Lung (tissue), 12 donors: ENCODE results near the gene C15orf62. TPM values are rescaled to one million over a fixed set of nuclear protein-coding genes. Genes with fewer than 3 reads are reported as not detected.

Experiments
- ATAC-seq: fragments of 200-7000 bp; cut with Tn5 transposase; one replicate; pipeline ENCODE4 v1.9.1; 2020; ENCODE audit warnings: moderate number of reproducible peaks; ENCODE audit not compliant: insufficient read depth, low FRiP score
- DNase-seq, 3 donors: peaks; one replicate each; pipeline ENCODE4 v3.0.0-alpha.2; 2013 to 2017
- H3K27ac ChIP-seq, 2 donors: one replicate each; pipeline ENCODE4 v1.5.1; 2013; ENCODE audit warnings: mild to moderate bottlenecking in 2 of 2, moderate library complexity in 2 of 2, control low read depth in 1 of 2, inconsistent platforms in 1 of 2, low read depth in 1 of 2, low read length in 1 of 2
- H3K27me3 ChIP-seq, 3 donors: one replicate each; pipeline ENCODE4 v1.5.1; 2013; ENCODE audit warnings: low read length in 2 of 3; ENCODE audit not compliant: control insufficient read depth in 3 of 3, insufficient read depth in 3 of 3
- H3K36me3 ChIP-seq, 4 donors: one replicate each; pipeline ENCODE4 v1.5.1; 2013; ENCODE audit warnings: low read length in 4 of 4, mild to moderate bottlenecking in 1 of 4, moderate library complexity in 1 of 4; ENCODE audit not compliant: control insufficient read depth in 4 of 4, insufficient read depth in 4 of 4
- H3K4me1 ChIP-seq, 5 donors: one replicate each; pipeline ENCODE4 v1.5.1; 2013; ENCODE audit warnings: low read length in 5 of 5, mild to moderate bottlenecking in 2 of 5, moderate library complexity in 1 of 5; ENCODE audit not compliant: control insufficient read depth in 5 of 5, insufficient read depth in 5 of 5
- H3K4me3 ChIP-seq: one replicate; pipeline ENCODE4 v1.5.1; 2013; ENCODE audit warnings: mild to moderate bottlenecking, control low read depth, moderate library complexity
- H3K9ac ChIP-seq, 2 donors: one replicate each; pipeline ENCODE4 v1.5.1; 2013; ENCODE audit warnings: low read length in 2 of 2, control low read depth in 1 of 2; ENCODE audit not compliant: insufficient read depth in 1 of 2
- H3K9me3 ChIP-seq, 4 donors: one replicate each; pipeline ENCODE4 v1.5.1; 2013; ENCODE audit warnings: low read length in 3 of 4, mild to moderate bottlenecking in 1 of 4, moderate library complexity in 1 of 4; ENCODE audit not compliant: control insufficient read depth in 4 of 4, insufficient read depth in 3 of 4
- WGBS, 2 donors: extraction: QIAGEN DNeasy Blood & Tissue Kit; methylation state at CpG; one replicate each; pipeline ENCODE4 v1.1.7; 2013; 5-methylcytosine and 5-hydroxymethylcytosine counted together
- polyA plus RNA-seq, 2 donors: library from polyadenylated mRNA; stranded (reverse); fragments of 200-250 nt; gene quantifications; one replicate each; pipeline ENCODE4 v1.2.1, GENCODE V29; 2013
- total RNA-seq, 2 donors: library from RNA; depleted of rRNA in 1 of 2; stranded (reverse); fragments of >200 nt in 1 of 2; gene quantifications; one replicate each; pipeline ENCODE4 v1.2.1, GENCODE V29; 2014 to 2021
- TF ChIP-seq, protein P1 (sequence below): IDR thresholded peaks from 2 replicates; pipeline ENCODE4 v1.5.1; 2012; ENCODE audit warnings: mild to moderate bottlenecking; ENCODE audit errors: control extremely low read depth, extremely low read depth
- donor health status: control.
- donor health status: control.
- donor health status: Bipolar disorder and iron deficiency.
- donor health status: healthy.
- donor health status: DM: yes; HTN: yes; CAD: no.

The C15orf62 gene
- total and polyA plus RNA-seq, 4 donors, result 0.34 to 1.5 (median 0.73) TPM

DNA sequence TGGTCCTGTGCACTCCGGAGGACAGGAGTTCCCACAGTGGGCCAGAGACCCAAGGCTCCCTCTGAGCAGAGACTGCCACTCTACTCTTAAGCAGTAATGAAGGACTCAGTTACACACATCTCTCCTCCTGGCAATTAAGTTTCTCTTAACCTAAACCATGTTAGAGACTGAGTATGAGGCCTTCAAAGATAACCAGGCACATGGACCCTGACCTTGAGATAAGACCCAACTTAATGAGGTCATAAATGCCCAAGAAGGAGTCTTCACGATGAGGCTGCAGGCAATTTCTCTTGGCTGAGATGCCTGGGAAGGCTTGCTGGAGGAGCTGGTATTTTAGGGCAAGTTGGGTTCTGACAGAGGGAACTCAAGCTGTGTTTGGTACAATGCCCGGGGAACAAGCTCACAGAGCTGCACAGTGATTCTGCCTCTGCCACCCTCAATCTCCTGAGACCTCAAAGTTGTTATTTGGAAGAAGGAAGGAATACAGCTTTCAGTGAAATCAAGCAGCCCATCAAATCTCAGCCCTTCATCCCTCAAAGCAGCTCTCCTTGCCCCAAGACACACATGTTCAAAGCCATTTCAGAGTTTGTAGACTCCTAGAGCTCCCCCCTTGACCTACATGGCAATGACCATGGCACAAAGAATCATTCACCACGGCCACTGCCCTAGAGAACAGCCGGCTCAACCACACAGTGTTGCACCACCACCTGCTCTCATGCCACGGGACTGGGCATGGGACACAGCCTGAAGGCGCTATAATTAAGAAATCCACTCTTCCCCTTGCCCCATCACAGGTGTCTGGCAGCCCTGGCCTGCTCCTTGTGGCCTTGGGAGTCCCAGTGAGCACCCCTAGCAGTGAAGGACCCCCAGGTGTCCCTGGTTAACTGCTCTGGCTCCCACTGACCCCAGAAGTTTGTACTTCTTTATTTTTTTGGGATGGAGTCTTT, 21.8 kb upstream of the C15orf62 start:
- 65 to 72% methylated on average over 7 of the region's 7 CpGs for WGBS, 2 donors
- DNase-seq (no peak), ATAC-seq (no peak)
- Histone ChIP-seq H3K9me3 (no peaks in the 10 kb centered on the region), H3K36me3 (peaks cover 11 to 42% (median 31%) of the 10 kb centered on the region in 4 donors), H3K4me1 (no peaks in the 10 kb centered on the region), H3K4me3 (no peak overlapping the region), H3K9ac (no peak overlapping the region), H3K27ac (peak overlapping the region in 1 of 2 donors; percentile 4), H3K27me3 (no peaks in the 10 kb centered on the region)
- TF ChIP-seq, protein P1, sequence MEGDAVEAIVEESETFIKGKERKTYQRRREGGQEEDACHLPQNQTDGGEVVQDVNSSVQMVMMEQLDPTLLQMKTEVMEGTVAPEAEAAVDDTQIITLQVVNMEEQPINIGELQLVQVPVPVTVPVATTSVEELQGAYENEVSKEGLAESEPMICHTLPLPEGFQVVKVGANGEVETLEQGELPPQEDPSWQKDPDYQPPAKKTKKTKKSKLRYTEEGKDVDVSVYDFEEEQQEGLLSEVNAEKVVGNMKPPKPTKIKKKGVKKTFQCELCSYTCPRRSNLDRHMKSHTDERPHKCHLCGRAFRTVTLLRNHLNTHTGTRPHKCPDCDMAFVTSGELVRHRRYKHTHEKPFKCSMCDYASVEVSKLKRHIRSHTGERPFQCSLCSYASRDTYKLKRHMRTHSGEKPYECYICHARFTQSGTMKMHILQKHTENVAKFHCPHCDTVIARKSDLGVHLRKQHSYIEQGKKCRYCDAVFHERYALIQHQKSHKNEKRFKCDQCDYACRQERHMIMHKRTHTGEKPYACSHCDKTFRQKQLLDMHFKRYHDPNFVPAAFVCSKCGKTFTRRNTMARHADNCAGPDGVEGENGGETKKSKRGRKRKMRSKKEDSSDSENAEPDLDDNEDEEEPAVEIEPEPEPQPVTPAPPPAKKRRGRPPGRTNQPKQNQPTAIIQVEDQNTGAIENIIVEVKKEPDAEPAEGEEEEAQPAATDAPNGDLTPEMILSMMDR, result no peak

- Histone ChIP-seq H3K27me3 (no peaks in the 10 kb centered on the region), H3K4me1 (peaks cover 0 to 5% (median 0%) of the 10 kb centered on the region in 5 donors), H3K36me3 (peaks cover 11 to 33% (median 26%) of the 10 kb centered on the region in 4 donors), H3K4me3 (no peak overlapping the region), H3K9me3 (no peaks in the 10 kb centered on the region), H3K27ac (no peak overlapping the region), H3K9ac (no peak overlapping the region)
- ATAC-seq (no peak), DNase-seq (no peak)
- WGBS, 2 donors, result 96 to 97% methylated on average over 4 of the region's 4 CpGs
- TF ChIP-seq, protein P1, result no peak
These were observed 20.6 kb upstream of the C15orf62 start for GRCh38 chr15:40749151-40749630.

DNA sequence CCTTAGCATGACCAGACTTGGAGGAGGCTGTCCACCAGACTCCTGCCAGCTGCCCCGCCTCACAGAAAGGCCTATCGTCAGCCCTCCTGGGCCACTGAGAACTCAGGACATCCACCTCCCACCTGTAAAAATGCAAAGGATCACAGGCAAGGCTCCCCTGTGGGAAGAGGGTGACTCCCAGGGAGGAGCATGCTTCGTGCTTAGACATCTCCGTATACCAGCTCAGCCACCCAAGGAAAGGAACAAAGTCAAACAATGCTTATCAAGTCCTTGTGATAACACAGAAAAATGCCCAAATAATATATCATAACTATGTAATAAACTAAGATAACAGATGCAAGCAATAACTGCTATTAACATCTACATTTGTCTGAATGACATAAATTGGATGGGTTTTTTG, 18.9 kb upstream of the C15orf62 start:
- Histone ChIP-seq H3K9me3 (no peaks in the 10 kb centered on the region), H3K27me3 (no peaks in the 10 kb centered on the region), H3K9ac (no peak overlapping the region), H3K4me1 (peaks cover 0 to 9% (median 0%) of the 10 kb centered on the region in 5 donors), H3K36me3 (peaks cover 11 to 24% (median 23%) of the 10 kb centered on the region in 4 donors), H3K4me3 (no peak overlapping the region), H3K27ac (no peak overlapping the region)
- ATAC-seq (no peak), DNase-seq (no peak)
- 92 to 94% methylated on average over 4 of the region's 4 CpGs for WGBS, 2 donors
- TF ChIP-seq, protein P1, result no peak
